GM12873 (cell line): ENCODE data around the gene CALN1.

Experiments used
- CTCF ChIP-seq: IDR thresholded peaks from 2 replicates; pipeline ENCODE4 v1.5.1; 2012; ENCODE audit warnings: low read depth, mild to moderate bottlenecking, moderate library complexity, low read length, control low read depth; ENCODE audit not compliant: insufficient read depth; ENCODE audit errors: missing control alignments

CALN1 gene

GRCh38 chr7:71851776-71852498 is 560.2 kb downstream of the CALN1 start:
- TF ChIP-seq CTCF = no peak

GRCh38 chr7:71846160-71846559 is 566.0 kb downstream of the CALN1 start:
- no peak for TF ChIP-seq CTCF

DNA sequence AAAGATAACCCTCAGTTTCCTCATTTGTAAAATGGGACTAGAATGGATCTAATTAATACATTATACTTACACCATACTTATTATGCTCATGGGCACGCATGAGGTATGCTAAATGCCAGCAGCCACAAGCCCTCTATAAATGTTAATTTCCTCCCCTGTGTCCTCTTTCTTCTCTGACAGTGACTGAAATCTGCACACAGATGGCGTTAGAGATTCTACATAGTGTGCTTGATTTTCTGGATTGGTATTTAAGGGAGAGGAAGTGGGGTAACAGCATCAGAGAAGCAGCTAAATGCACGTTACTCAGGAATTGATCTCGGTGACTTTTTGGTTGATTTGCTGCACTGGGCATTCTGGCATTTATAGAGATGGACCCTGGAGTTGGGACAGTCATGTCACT is 568.5 kb downstream of the CALN1 start:
- TF ChIP-seq CTCF = no peak

DNA sequence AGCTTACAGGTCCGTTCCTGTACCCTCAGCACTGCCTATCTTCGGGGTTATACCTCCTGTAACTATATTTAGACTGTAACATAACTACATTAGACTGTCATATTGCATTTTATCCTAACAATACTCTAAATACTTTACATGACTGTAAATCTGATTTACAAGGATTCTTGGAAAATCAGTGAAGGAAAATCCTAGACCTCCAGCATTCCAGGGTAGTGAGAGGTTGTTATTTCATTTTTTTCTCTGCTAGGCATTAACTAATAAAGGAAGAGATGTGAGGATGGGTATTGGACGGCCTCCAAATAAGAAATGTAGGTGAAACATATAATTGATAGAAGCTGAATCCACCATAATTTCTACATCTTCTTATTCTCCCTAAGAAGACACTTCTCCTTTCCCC is 569.4 kb downstream of the CALN1 start:
- no peak for TF ChIP-seq CTCF

GRCh38 chr7:71842381-71842780 is 569.8 kb downstream of the CALN1 start:
- no peak for TF ChIP-seq CTCF

DNA sequence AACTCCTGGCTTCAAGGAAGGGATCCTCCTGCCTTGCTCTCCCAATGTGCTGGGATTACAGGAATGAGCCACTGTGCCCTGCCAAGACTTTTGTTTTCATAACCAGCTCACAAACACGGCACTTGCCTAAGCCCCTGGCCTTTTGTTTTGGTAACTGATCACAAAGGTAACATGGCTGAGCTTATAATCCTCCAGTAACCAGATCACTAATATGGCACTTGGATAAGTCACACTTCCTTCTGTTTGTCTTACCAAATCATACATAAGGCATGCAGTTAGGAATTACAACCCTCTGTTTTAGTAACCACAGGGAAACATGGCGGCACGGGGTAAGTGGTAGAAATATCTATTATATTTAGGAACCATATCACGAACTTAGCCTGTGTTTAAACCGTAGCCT is 577.1 kb downstream of the CALN1 start:
- TF ChIP-seq CTCF = no peak

DNA sequence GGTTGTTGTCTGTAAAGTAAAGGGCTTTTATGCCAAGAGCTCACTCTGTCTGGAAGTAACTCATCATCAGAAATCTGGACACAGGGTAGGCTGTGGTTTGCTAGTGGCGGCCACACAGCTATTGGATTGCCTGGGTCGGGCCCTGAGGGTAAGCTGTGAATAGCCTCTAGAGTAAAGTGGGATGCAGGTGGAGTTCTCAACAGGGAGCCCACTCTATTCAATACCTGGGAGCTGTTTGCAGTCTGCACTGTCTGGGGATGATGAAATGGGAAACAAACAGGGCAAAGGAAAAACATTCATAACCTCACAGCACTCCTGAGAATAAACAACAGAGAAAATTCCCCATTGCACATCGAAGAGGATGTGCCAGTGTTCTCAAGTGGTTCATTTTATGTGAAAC is 582.6 kb downstream of the CALN1 start:
- TF ChIP-seq CTCF = no peak
